ENCODE measurements around the gene ACP6.
"Not testable (repeated sequence)": the region's sequence is repeated elsewhere in the genome, so short reads cannot be mapped to it uniquely, and the experiment has no call there.

ACP6 gene

GRCh38 chr1:147619741-147620140 lies 50.6 kb downstream of the ACP6 start:
- ATAC-seq, result no peak

DNA sequence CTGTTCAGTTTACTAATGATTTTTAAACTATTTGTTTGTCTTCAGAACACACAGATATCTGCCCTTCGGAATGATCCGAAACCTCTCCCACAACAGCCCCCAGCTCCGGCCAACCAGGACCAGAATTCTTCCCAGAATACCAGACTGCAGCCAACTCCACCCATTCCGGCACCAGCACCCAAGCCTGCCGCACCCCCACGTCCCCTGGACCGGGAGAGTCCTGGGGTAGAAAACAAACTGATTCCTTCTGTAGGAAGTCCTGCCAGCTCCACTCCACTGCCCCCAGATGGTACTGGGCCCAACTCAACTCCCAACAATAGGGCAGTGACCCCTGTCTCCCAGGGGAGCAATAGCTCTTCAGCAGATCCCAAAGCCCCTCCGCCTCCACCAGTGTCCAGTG lies 51.6 kb downstream of the ACP6 start:
- ATAC-seq, result no peak

DNA sequence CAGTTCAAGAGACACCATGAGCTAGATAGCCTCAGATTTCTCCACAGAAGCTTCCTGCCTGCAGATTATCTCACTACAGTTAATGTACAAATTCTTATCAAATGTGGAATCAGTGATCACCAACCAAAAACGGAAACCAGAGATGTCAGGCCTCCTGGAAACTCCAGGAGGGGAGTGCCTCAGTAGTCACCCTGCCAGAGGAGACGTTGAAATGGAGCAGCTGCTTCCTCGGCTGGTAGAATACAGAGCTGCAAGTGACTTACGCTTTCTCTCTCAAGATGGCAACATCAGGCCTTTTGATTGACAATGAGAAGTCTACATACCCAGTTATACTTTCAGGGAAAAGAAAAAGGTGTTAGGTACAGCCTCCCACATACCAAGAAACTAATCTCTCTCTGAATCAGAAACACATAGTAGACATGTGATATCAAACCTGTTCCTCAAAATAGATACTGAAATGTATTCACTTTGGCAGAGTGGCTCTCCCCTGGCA lies 52.2 kb downstream of the ACP6 start:
- ATAC-seq, result peak; percentile 89 to 90

GRCh38 chr1:147614966-147615365 lies 55.4 kb downstream of the ACP6 start:
- ATAC-seq, result not testable (repeated sequence)

GRCh38 chr1:147613506-147613905 lies 56.8 kb downstream of the ACP6 start:
- ATAC-seq, result no peak

DNA sequence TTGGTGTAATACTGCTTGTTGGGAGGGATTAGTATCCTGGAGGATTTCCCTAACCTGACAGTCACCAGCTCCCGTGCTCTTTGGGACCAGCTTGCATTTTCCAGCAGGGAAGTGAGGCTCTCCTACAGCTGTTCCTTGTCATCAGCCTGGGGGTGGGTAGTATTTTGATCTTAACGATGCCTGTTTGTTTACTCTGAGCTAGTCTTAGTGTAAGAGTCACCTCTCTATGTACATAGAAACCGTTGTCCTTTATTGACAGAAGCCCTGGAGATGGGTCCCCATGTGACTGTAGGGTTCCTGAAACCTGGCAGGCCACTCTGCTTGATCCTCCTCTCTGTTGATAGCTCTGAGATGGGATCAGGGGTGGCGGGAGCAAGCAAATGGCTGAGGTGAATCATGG lies 58.0 kb downstream of the ACP6 start:
- ATAC-seq, result no peak

GRCh38 chr1:147611586-147611985 lies 58.7 kb downstream of the ACP6 start:
- no peak for ATAC-seq

DNA sequence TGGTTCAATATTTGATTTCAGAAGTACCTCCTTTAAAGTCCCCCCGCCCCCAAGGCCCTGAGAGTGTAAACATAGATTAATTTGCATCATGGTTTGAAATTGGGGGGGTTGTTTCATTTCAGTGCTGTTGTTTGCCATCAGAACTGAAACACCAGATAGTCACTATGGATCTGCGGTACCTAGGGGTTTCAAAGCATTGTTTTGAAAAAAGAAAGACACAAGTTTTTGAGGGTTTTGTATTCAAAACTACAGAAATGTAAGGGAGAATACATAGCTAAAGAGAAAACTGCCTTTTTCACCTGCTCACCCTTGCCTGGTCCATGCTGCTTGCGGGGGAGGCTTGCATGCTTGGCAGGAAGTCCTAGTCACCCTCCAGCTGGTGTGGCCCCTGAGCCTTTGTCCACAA lies 59.3 kb downstream of the ACP6 start:
- no peak for ATAC-seq

DNA sequence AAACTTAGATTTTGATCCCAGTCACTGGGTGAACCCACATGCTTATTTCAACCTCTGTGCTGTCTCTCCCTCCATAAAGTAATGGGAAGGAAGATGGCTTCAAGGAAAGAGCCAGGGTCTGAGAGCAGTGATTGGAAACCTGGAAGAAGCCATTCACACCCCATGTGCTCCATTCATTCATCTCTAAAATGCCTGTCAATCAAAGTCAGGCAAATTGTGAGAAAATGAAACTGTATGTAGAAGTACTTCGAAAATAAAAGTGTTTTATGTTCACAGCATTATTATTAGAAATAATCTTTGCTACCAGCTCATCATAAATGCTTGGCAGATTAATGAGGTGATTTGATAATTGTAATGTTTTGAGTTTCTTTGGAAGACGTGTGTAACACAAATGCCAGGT lies 61.0 kb downstream of the ACP6 start:
- no peak for ATAC-seq

GRCh38 chr1:147608596-147608995 lies 61.7 kb downstream of the ACP6 start:
- no peak for ATAC-seq

GRCh38 chr1:147605591-147605990 lies 64.7 kb downstream of the ACP6 start:
- ATAC-seq, result no peak

- ATAC-seq, result no peak
Measured at GRCh38 chr1:147603986-147604385, 66.3 kb downstream of the ACP6 start.

DNA sequence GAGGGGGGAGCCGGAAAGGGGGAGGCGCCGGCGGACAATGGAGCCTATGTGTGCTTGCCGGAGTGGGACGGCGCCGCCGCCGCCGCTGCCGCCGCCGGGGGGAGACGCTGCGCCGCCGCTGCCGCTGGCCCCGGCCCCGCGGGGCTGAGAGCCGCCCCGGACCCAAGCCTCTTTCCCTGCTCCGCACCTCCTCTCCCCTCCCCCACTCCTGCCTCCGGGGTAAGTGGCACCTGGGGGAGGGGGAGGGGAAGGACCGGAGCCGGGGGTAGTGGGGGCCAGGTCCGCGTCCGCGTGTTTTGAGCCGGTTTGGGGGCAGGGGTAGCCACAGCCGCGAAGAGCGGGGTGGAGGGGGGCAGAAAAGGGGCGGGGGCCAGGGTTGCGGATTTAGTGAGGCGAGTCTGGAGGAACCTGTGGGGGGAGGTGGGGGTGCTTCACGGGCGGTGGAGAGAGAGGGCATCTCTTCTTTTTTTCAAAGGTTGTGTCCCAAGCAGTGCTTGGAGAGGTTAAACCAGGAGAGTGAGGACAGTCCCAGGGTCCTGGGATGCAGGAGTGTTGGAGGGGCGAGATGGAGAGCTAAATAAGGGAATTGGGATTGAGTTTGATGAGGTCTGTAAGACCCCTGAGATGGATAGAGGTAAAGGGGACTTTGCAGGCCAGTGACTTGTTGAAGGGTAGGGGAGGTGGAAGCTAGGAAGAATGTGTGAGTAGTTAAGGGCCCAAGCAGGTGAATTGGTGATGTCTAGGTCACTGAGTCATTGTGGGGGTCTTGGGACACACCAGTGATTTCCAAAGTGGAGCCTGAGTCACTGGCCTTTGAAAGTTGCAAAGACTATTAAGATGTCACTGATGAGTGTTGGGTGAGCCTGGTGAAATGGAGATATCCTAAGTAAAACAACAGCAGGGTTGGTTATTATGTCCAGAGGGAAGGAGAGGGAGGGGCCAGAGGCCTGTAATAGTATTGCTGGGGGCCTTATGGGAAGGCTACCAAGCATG lies 69.9 kb downstream of the ACP6 start:
- no peak for ATAC-seq

DNA sequence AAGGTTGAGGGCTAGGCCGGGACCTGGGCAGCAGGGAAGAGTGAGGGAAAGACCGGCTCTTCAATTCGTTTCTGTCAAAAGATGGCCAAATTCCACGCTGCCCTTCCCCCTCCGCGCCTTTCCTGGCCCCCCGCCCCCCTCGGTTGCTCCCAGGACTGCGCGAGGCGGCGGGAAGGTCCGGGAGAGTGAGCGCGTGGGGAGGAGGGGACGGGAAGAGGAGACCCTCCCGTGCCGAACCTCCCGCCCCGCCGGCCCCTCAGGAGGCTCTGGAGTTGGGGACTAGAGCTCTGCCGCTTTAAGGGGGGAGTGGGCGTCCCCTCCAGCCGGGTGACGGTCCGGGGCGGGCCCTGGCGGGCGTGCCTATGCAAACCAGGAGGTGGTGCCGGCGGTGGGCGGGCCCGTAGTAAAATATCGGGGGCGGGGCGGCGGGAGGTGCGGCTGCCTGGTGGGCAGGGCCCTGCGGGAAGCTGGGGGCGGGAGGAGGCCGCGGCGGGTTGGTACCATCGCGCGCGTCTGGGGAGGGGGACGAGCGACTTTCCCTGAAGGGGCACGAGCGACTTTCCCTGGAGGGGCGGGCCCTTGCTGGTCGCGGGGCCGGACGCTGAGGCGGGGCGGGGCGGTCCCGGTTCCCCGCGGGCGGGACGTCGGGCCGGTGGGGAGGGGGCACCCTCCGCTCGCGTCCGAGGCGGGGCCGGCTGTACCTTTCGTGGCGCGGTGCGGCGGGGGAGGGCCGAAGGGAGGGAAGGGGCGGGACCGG lies 70.8 kb downstream of the ACP6 start:
- peak; percentile 83 to 84 for ATAC-seq

DNA sequence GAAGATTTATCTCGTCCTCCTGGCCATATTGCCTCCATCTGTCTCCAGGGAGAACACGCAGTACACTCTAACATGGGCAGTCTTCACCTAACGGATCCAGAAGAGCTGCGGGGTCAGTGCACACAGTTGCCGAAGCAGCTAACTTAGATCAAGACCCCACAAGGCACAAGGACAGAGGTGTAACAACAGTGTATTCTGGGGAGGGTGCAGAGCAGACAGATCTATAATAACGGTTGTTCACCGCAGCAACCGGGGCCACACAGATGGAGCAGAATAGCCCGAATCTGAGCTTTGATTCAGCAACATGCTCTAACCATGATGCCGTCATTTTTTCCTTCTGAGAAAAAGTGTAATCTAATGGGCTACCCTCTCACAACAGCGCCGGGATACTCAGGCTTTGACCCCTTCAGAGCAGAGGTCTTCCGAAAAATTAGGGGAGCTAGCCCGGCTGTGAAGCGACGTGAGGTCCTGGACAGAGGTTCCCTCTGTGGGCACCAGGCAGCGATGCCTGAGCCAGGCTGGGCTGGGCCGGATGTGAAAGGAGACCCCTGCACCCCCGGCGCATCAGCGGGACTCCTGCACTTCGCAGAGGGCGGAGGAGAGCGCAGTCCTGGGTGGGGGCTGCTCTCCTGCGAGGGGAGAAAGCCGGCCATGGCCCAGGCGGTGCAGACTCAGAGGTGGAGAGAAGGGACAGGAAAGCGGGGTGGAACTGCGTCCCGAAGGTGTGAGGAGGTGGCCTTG lies 71.5 kb downstream of the ACP6 start:
- no peak for ATAC-seq

DNA sequence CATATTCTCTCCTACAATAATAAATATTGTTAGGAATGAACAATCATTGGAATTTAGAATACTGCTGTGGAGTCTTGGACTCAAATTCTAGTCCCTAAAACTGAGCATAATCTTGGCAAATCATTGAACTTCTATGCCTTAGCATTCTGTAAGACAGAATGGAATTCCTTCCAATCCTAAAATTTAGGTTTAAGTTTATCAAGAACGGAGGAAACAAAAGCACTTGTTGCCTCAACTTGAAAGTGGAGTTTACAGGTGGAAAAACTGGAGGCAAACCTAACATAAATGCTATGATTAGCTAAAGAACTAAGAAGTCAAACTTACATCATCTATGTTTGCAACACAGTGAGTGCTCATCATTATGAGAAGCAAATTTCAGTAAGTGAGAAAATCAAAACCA lies 73.3 kb downstream of the ACP6 start:
- ATAC-seq, result no peak
